ENCODE data around the gene OFD1.
A peak's percentile ranks its signal among the peaks of the same experiment; 100 is the strongest.
"Not testable (repeated sequence)": the region's sequence is repeated elsewhere in the genome, so short reads cannot be mapped to it uniquely, and the experiment has no call there.

OFD1 gene

DNA sequence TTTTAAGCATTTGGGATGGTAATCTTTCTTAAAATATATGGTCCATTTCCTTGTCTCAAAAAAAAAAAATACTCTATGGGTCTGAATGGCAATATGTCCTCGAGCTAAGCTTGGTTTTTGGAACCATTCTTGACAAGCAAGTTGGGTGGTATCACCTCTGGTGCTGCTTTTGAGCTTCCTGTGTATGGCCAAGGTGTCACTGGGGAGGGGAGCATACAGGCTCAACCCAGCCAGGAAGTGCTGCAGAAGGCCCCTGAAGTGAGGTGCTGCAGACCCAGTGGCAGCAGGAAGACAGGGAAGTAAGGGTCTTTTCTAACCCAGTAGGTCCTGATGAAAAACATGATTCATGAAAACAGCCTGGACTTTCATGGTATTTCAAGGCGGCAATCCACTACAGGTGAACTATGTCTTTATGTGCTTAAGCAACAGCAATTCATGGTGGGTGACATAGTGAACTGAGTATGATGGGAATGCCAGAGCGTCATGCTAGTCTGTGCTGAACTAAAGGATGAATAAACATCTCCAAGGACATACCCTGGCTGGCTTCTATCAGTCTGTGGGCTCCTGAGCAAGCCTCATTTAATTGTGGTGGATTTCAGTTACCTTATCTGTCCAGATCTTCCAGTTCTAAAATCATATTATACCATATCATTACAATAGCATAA is 15.2 kb upstream of the OFD1 start:
- Histone ChIP-seq H3K4me3 (ENCODE audit: low read length) (no peak overlapping the region), H3K27me3 (ENCODE audit: control insufficient read depth, low read length) (no peaks in the 10 kb centered on the region), H3K4me1 (ENCODE audit: control insufficient read depth, low read length) (peaks cover 42% of the 10 kb centered on the region), H3K9me2 (replicated peaks; ENCODE audit: control insufficient read depth, low read length) (no peaks in the 10 kb centered on the region), H3K9me3 (ENCODE audit: control insufficient read depth, insufficient read depth, low read length) (no peaks in the 10 kb centered on the region), H3K27ac (ENCODE audit: low read depth, low read length) (no peak overlapping the region), H3K4me2 (ENCODE audit: low read length) (no peak overlapping the region), H3K36me3 (ENCODE audit: control insufficient read depth, low read length) (peaks cover 61% of the 10 kb centered on the region), H3F3A (ENCODE audit: control insufficient read depth, insufficient read depth) (0 out of 2 replicates have a peak, but pooled peaks cover 3% of the 10 kb centered on the region), H3K79me2 (ENCODE audit: control insufficient read depth, low read length) (peaks cover 56% of the 10 kb centered on the region), H4K20me1 (ENCODE audit: control insufficient read depth, insufficient read depth, low read depth, low read length) (no peaks in the 10 kb centered on the region)
- TF ChIP-seq, protein P1, sequence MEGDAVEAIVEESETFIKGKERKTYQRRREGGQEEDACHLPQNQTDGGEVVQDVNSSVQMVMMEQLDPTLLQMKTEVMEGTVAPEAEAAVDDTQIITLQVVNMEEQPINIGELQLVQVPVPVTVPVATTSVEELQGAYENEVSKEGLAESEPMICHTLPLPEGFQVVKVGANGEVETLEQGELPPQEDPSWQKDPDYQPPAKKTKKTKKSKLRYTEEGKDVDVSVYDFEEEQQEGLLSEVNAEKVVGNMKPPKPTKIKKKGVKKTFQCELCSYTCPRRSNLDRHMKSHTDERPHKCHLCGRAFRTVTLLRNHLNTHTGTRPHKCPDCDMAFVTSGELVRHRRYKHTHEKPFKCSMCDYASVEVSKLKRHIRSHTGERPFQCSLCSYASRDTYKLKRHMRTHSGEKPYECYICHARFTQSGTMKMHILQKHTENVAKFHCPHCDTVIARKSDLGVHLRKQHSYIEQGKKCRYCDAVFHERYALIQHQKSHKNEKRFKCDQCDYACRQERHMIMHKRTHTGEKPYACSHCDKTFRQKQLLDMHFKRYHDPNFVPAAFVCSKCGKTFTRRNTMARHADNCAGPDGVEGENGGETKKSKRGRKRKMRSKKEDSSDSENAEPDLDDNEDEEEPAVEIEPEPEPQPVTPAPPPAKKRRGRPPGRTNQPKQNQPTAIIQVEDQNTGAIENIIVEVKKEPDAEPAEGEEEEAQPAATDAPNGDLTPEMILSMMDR (IDR thresholded peaks at IDR 0.05; ENCODE audit: low read depth, low read length, poor library complexity, severe bottlenecking), result no peak
- TF ChIP-seq EZH2phosphoT487 (IDR thresholded peaks at IDR 0.05; ENCODE audit: borderline replicate concordance, low read length), result no peak

DNA sequence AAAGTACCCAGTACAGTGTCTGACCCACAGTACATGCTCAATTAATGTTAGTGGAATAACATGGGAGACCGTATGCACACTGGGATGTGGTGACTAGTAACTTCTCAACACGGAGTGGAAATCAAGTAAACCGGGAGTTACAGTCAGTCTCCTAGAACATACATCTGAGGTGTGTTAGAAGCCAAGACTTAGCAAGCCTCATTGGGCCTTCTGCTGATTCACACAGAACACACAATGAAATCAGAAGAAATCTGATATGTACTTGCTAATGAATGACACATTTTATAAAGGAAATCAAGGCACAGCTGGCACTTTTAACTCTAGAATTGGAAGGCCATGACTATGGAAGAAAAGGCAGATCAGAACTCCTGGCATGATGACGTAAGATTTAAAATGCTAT is 13.2 kb upstream of the OFD1 start:
- H3K27ac ChIP-seq (ENCODE audit: low read depth, low read length), result no peak overlapping the region
- H3K36me3 ChIP-seq (ENCODE audit: control insufficient read depth, low read length), result peaks cover 48% of the 10 kb centered on the region
- TF ChIP-seq EZH2phosphoT487 (IDR thresholded peaks at IDR 0.05; ENCODE audit: borderline replicate concordance, low read length), result no peak
- TF ChIP-seq, protein P1 (IDR thresholded peaks at IDR 0.05; ENCODE audit: low read depth, low read length, poor library complexity, severe bottlenecking), result no peak
- H3K4me2 ChIP-seq (ENCODE audit: low read length), result no peak overlapping the region
- no peaks in the 10 kb centered on the region for H3K27me3 ChIP-seq (ENCODE audit: control insufficient read depth, low read length)
- H3K9me3 ChIP-seq (ENCODE audit: control insufficient read depth, insufficient read depth, low read length), result no peaks in the 10 kb centered on the region
- H3K79me2 ChIP-seq (ENCODE audit: control insufficient read depth, low read length), result peaks cover 76% of the 10 kb centered on the region
- H3K9me2 ChIP-seq (replicated peaks; ENCODE audit: control insufficient read depth, low read length), result no peaks in the 10 kb centered on the region
- H3F3A ChIP-seq (ENCODE audit: control insufficient read depth, insufficient read depth), result 0 out of 2 replicates have a peak, but pooled peaks cover 3% of the 10 kb centered on the region
- H3K4me3 ChIP-seq (ENCODE audit: low read length), result no peak overlapping the region
- no peaks in the 10 kb centered on the region for H4K20me1 ChIP-seq (ENCODE audit: control insufficient read depth, insufficient read depth, low read depth, low read length)
- H3K4me1 ChIP-seq (ENCODE audit: control insufficient read depth, low read length), result peaks cover 55% of the 10 kb centered on the region

DNA sequence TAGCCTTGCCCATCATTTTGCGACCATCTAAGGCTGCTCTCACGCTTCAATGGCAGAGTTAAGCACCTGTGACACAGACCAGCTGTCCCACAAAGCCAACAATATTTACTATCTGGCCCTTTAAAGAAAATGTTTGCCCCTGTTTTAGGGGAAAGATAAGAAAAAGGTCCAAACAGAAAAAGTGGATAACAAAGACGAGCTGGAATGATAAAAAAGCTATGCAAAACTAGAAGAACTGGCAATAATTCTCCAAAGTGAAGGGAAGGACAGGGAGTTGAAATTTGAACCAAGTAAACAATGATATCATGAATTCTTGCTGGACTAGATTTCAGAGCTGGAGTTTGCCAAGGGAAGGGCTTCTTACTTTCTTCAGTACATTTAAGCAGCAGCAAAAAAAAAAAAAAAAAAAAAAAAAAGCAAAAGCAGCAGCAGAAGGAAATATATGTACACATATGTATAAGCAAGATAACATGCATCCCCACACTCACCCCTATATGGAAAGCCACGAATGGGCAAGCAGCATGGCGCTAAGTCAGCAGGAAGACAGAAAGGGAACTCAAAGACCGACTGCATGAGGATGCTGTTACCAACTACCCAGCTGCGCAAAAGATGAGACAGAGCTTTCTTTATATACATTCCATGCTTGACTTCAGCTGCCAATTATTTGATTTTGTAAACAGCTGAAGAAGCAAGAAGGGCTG is 12.6 kb upstream of the OFD1 start:
- peaks cover 80% of the 10 kb centered on the region for H3K79me2 ChIP-seq (ENCODE audit: control insufficient read depth, low read length)
- H3K4me2 ChIP-seq (ENCODE audit: low read length), result peak overlapping the region; percentile 58
- H3K27ac ChIP-seq (ENCODE audit: low read depth, low read length), result peak overlapping the region; percentile 51
- no peaks in the 10 kb centered on the region for H4K20me1 ChIP-seq (ENCODE audit: control insufficient read depth, insufficient read depth, low read depth, low read length)
- H3F3A ChIP-seq (ENCODE audit: control insufficient read depth, insufficient read depth), result 0 out of 2 replicates have a peak, but pooled peaks cover 3% of the 10 kb centered on the region
- H3K4me1 ChIP-seq (ENCODE audit: control insufficient read depth, low read length), result peaks cover 55% of the 10 kb centered on the region
- no peaks in the 10 kb centered on the region for H3K9me2 ChIP-seq (replicated peaks; ENCODE audit: control insufficient read depth, low read length)
- no peaks in the 10 kb centered on the region for H3K9me3 ChIP-seq (ENCODE audit: control insufficient read depth, insufficient read depth, low read length)
- H3K36me3 ChIP-seq (ENCODE audit: control insufficient read depth, low read length), result peaks cover 46% of the 10 kb centered on the region
- no peaks in the 10 kb centered on the region for H3K27me3 ChIP-seq (ENCODE audit: control insufficient read depth, low read length)
- H3K4me3 ChIP-seq (ENCODE audit: low read length), result peak overlapping the region; percentile 30
- TF ChIP-seq EZH2phosphoT487 (IDR thresholded peaks at IDR 0.05; ENCODE audit: borderline replicate concordance, low read length), result no peak
- TF ChIP-seq, protein P1 (IDR thresholded peaks at IDR 0.05; ENCODE audit: low read depth, low read length, poor library complexity, severe bottlenecking), result no peak

DNA sequence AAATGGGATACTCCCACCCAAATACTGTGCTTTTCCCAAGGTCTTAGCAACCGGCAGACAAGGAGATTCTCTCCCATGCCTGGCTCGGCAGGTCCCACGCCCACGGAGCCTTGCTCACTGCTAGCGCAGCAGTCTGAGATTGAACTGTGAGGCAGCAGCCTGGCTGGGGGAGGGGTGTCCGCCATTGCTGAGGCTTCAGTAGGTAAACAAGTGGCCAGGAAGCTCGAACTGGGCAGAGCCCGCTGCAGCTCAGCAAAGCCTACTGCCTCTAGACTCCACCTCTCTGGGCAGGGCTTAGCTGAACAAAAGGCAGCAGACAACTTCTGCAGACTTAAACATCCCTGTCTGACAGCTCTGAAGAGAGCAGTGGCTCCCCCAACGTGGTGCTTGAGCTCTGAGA is 9.7 kb upstream of the OFD1 start:
- not testable (repeated sequence) for H3K27me3 ChIP-seq (ENCODE audit: control insufficient read depth, low read length); H4K20me1 ChIP-seq (ENCODE audit: control insufficient read depth, insufficient read depth, low read depth, low read length); H3K9me2 ChIP-seq (replicated peaks; ENCODE audit: control insufficient read depth, low read length); H3K4me2 ChIP-seq (ENCODE audit: low read length); H3K27ac ChIP-seq (ENCODE audit: low read depth, low read length); H3F3A ChIP-seq (ENCODE audit: control insufficient read depth, insufficient read depth); H3K4me3 ChIP-seq (ENCODE audit: low read length); H3K9me3 ChIP-seq (ENCODE audit: control insufficient read depth, insufficient read depth, low read length)
- peaks cover 25% of the 10 kb centered on the region for H3K36me3 ChIP-seq (ENCODE audit: control insufficient read depth, low read length)
- peaks cover 54% of the 10 kb centered on the region for H3K4me1 ChIP-seq (ENCODE audit: control insufficient read depth, low read length)
- peaks cover 96% of the 10 kb centered on the region for H3K79me2 ChIP-seq (ENCODE audit: control insufficient read depth, low read length)

DNA sequence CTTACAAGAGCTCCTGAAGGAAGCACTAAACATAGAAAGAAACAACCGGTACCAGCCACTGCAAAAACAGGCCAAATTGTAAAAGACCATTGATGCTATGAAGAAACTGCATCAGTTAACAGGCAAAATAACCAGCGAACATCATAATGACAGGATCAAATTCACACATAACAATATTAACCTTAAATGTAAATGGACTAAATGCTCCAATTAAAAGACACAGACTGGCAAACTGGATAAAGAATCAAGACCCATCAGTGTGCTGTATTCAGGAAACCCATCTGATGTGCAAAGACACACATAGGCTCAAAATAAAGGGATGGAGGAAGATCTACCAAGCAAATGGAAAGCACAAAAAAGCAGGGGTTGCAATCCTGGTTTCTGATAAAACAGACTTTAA is 8.0 kb upstream of the OFD1 start:
- not testable (repeated sequence) for H3K4me2 ChIP-seq (ENCODE audit: low read length); H4K20me1 ChIP-seq (ENCODE audit: control insufficient read depth, insufficient read depth, low read depth, low read length); H3K27me3 ChIP-seq (ENCODE audit: control insufficient read depth, low read length); H3K27ac ChIP-seq (ENCODE audit: low read depth, low read length); H3F3A ChIP-seq (ENCODE audit: control insufficient read depth, insufficient read depth); H3K9me3 ChIP-seq (ENCODE audit: control insufficient read depth, insufficient read depth, low read length); H3K4me3 ChIP-seq (ENCODE audit: low read length); H3K9me2 ChIP-seq (replicated peaks; ENCODE audit: control insufficient read depth, low read length)
- Histone ChIP-seq H3K79me2 (ENCODE audit: control insufficient read depth, low read length) (peaks cover 92% of the 10 kb centered on the region), H3K36me3 (ENCODE audit: control insufficient read depth, low read length) (peaks cover 17% of the 10 kb centered on the region), H3K4me1 (ENCODE audit: control insufficient read depth, low read length) (peaks cover 51% of the 10 kb centered on the region)
